T-helper 2 cell (primary cell): ENCODE measurements around the gene NELFCD.
"Not testable (repeated sequence)": the region's sequence is repeated elsewhere in the genome, so short reads cannot be mapped to it uniquely, and the experiment has no call there.

ENCODE experiments used
- DNase-seq, 5 experiments: peaks; one replicate each; pipeline versions ENCODE4 v3.0.0 to v3.0.0-alpha.2; 2012 to 2022
- total RNA-seq, 2 donors: gene quantifications; one replicate each; lab custom pipeline; 2026; lab: John Stamatoyannopoulos, UW

Gene NELFCD
- total RNA-seq, result 62.4 to 63.8 reads per million in 2 donors

GRCh38 chr20:58980711-58981627, at the start of gene NELFCD:
Gene NELFCD, plus strand, starts transcription at chr20:58981256. Its CDS starts 54 bp downstream, at chr20:58981310.
- DNase-seq, result peak; percentile 78 to 89 (median 84)

GRCh38 chr20:58932170-58932569, 48.9 kb upstream of the NELFCD start:
- no peak for DNase-seq

- DNase-seq, result no peak
Measured at GRCh38 chr20:58938078-58938477, 43.0 kb upstream of the NELFCD start.

GRCh38 chr20:58938541-58938940, 42.5 kb upstream of the NELFCD start:
- no peak for DNase-seq

- DNase-seq, result no peak
Measured at GRCh38 chr20:58941471-58941870, 39.6 kb upstream of the NELFCD start.

GRCh38 chr20:58942549-58942948, 38.5 kb upstream of the NELFCD start:
- no peak for DNase-seq

- DNase-seq, result no peak
Measured at GRCh38 chr20:58944610-58945009, 36.4 kb upstream of the NELFCD start.

- no peak for DNase-seq
Measured at GRCh38 chr20:58945965-58946631, 35.0 kb upstream of the NELFCD start.

GRCh38 chr20:58947797-58948388, 33.2 kb upstream of the NELFCD start:
- DNase-seq, result not testable (repeated sequence)

GRCh38 chr20:58950603-58951002, 30.5 kb upstream of the NELFCD start:
- no peak for DNase-seq

GRCh38 chr20:58953050-58953449, 28.0 kb upstream of the NELFCD start:
- no peak for DNase-seq

- no peak for DNase-seq
Measured at GRCh38 chr20:58956078-58956477, 25.0 kb upstream of the NELFCD start.

- DNase-seq, result no peak
Measured at GRCh38 chr20:58959652-58960051, 21.4 kb upstream of the NELFCD start.

GRCh38 chr20:58963060-58963584, 17.9 kb upstream of the NELFCD start:
- DNase-seq, result no peak

- DNase-seq, result not testable (repeated sequence)
Measured at GRCh38 chr20:58963922-58964321, 17.1 kb upstream of the NELFCD start.

- no peak for DNase-seq
Measured at GRCh38 chr20:58965270-58966064, 15.6 kb upstream of the NELFCD start.

GRCh38 chr20:58967652-58968429, 13.2 kb upstream of the NELFCD start:
- no peak for DNase-seq

- DNase-seq, result no peak
Measured at GRCh38 chr20:58969439-58969838, 11.6 kb upstream of the NELFCD start.

- DNase-seq, result no peak
Measured at GRCh38 chr20:58970146-58970545, 10.9 kb upstream of the NELFCD start.

- DNase-seq, result no peak
Measured at GRCh38 chr20:58971429-58971828, 9.6 kb upstream of the NELFCD start.

GRCh38 chr20:58973179-58973578, 7.9 kb upstream of the NELFCD start:
- no peak for DNase-seq
